Medulla oblongata (tissue), 1 donor: Measurements from ENCODE around the gene MPDU1.
A peak's percentile ranks its signal among the peaks of the same experiment; 100 is the strongest.

ENCODE experiments used
- DNase-seq: peaks from one replicate; pipeline ENCODE4 v3.0.0-alpha.2; 2015; ENCODE audit errors: extremely low spot score

Gene MPDU1

GRCh38 chr17:7560172-7561027 is 23.3 kb upstream of the MPDU1 start:
- DNase-seq, result peak; percentile 44

- peak; percentile 89 for DNase-seq
Observed at GRCh38 chr17:7561028-7561575, 22.6 kb upstream of the MPDU1 start.

GRCh38 chr17:7561589-7562207 is 22.0 kb upstream of the MPDU1 start, which contains the start of gene SENP3:
SENP3 (plus strand) TSS chr17:7561919; CDS start chr17:7563077, 1,158 bp downstream.
- DNase-seq, result peak; percentile 90

- DNase-seq, result no peak
Observed at GRCh38 chr17:7562208-7562605, 21.4 kb upstream of the MPDU1 start.

GRCh38 chr17:7563115-7563869 is 20.4 kb upstream of the MPDU1 start:
- no peak for DNase-seq

GRCh38 chr17:7569571-7569970 is 14.1 kb upstream of the MPDU1 start:
- no peak for DNase-seq

GRCh38 chr17:7570351-7570750 is 13.3 kb upstream of the MPDU1 start:
- DNase-seq, result no peak

GRCh38 chr17:7572338-7572587 is 11.4 kb upstream of the MPDU1 start:
- no peak for DNase-seq

- peak; percentile 99 for DNase-seq
Observed at GRCh38 chr17:7572588-7573323, 10.9 kb upstream of the MPDU1 start.

- DNase-seq, result peak; percentile 94
Observed at GRCh38 chr17:7573324-7574080, 10.2 kb upstream of the MPDU1 start.

- DNase-seq, result no peak
Observed at GRCh38 chr17:7574176-7574953, 9.3 kb upstream of the MPDU1 start.

GRCh38 chr17:7575481-7575883 is 8.2 kb upstream of the MPDU1 start:
- no peak for DNase-seq

GRCh38 chr17:7575959-7576358 is 7.7 kb upstream of the MPDU1 start:
- DNase-seq, result no peak

- DNase-seq, result peak; percentile 47
Observed at GRCh38 chr17:7576432-7576937, 7.2 kb upstream of the MPDU1 start.

- DNase-seq, result no peak
Observed at GRCh38 chr17:7577327-7578199, 6.1 kb upstream of the MPDU1 start.

- peak; percentile 83 for DNase-seq
Observed at GRCh38 chr17:7579001-7579833, 4.4 kb upstream of the MPDU1 start, which contains the start of gene CD68. CD68 (plus strand) TSS chr17:7579638; CDS start chr17:7579678, 40 bp downstream.

- peak; percentile 41 for DNase-seq
Observed at GRCh38 chr17:7579834-7580603, 3.6 kb upstream of the MPDU1 start.
